GM18526 (cell line): ENCODE measurements around the gene HES7.

Source experiments
- POLR2A ChIP-seq: IDR thresholded peaks from 3 replicates; pipeline ENCODE4 v1.6.1; 2011; ENCODE audit not compliant: insufficient read length; ENCODE audit errors: extremely low read depth

Gene HES7

GRCh38 chr17:8138672-8139371 lies 14.9 kb upstream of the HES7 start:
- TF ChIP-seq POLR2A = no peak

- no peak for TF ChIP-seq POLR2A
These were observed 14.4 kb upstream of the HES7 start for GRCh38 chr17:8138374-8138671.

DNA sequence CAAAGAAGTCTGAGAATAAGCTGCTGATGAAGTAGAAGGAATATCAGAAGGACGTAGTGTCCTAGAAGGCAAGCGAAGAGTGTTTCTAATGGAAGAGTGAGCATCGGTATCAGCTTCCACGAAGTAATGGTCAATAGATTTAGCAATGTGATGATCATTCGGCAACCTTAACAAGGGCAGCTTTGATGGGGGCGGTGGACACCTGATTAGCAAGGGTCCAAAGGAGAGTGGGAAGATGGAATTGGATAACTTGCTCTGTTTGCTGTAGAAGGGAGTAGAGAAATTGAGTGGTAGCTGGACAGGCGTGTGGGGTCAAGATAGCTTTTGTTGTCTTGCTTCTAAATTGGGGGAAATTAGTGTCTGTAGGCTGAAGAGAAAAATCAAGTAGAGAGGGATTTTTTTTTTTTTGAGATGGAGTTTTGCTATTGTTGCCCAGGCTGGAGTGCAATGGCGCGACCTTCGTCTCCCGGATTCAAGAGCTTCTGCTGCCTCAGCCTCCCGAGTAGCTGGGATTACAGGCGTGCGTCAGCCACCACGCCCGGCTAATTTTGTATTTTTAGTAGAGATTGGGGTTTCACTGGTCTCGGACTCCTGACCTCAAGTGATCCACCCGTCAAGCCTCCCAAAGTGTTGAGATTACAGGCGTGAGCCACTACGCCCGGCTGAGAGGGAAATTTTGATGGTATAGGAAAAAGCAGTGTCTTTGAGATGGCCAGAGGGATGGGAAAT lies 13.9 kb upstream of the HES7 start:
- TF ChIP-seq POLR2A = no peak

DNA sequence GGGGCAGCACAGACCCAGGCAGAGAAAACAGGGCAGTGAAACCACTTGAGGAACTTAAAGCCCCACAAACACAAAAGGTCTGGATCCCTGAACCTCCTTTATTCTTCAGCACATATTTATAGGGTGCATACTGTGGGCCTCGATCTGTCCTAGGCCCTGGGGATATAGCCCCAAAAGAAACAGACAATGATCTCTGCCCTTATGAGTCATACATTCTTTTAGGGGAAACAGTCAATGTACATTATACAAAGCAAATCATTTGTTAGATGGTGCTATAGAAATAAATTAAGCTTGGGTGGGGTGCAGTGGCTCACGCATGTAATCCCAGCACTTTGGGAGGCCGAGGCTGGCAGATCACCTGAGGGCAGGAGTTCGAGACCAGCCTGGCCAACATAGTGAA lies 10.0 kb upstream of the HES7 start:
- no peak for TF ChIP-seq POLR2A

DNA sequence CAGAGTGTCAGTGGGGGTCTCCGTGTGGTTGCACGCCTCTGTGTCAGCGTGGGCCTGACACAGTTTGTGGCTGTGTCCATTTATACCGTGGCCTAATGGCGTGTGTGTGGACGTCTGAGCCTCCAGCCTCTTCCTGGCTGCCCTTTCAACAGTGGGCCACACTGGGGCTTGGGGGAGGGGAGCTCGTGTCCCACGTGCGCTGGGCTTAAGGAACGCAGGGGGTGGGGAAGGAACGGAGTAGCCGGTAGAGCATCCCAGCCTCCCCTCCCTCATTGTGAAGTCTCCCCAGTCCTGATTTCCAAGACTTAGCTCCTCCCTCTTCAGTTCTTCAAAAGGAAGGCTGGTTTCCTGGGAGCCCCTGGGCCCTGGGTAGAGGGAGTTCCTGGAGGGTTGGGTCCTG lies 9.5 kb upstream of the HES7 start:
- no peak for TF ChIP-seq POLR2A

GRCh38 chr17:8131844-8132441 lies 8.0 kb upstream of the HES7 start:
- no peak for TF ChIP-seq POLR2A

DNA sequence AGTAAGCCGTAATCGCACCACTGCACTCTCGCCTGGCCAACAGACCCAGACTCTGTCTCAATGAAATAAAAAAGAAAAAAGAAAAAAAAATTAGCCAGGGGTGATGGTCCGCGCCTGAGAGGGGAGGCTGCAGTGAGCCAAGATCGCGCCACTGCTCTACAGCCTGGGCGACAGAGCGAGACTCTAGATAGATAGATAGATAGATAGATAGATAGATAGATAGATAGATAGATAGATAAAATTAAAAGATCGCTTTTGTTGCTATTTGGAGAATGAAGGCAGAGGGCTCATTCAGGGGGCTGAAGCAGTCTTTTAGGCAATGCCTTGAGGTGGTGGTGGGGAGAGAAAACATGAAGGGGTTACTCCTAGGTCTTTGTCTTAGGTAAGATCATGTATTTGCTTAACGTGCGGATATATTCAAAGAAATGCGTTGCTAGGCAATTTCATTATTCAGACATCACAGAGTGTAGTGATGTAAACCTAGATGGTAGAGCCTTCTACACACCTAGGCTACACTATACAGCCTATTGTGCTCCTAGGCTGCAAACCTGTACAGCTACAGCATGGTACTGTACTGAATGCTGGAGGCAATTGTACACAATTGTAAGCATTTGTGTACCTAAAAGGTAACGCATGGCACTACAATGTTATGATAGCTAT lies 4.3 kb upstream of the HES7 start:
- no peak for TF ChIP-seq POLR2A

DNA sequence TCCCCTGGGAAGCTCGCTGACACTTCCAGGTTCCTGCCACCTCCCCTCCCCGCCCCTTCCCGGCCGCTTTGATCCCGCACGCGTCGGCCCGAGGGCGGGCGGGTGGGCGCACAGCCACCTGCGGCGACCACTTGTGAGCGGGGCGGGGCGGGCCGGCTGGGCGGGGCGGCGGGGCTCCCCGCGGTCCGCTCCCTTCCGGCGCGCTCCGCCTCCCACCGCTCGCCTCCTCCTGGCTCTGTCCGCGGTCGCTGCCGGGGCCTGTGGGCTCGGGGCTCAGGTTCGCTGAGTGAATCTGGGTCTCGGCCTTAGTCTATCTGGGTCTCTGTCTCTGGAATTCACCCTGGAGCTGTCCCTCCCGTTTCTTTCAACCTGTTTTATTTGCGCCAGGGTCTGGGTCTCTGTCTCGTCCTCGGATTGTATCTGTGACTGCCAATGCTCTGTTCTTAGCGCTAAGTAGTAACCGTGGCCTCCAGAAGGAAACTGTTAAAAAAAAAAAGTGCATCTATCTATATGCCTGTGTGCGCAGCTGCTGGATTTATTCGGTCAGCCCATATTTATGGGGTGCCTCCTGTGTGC lies 2.7 kb upstream of the HES7 start:
- TF ChIP-seq POLR2A = no peak

DNA sequence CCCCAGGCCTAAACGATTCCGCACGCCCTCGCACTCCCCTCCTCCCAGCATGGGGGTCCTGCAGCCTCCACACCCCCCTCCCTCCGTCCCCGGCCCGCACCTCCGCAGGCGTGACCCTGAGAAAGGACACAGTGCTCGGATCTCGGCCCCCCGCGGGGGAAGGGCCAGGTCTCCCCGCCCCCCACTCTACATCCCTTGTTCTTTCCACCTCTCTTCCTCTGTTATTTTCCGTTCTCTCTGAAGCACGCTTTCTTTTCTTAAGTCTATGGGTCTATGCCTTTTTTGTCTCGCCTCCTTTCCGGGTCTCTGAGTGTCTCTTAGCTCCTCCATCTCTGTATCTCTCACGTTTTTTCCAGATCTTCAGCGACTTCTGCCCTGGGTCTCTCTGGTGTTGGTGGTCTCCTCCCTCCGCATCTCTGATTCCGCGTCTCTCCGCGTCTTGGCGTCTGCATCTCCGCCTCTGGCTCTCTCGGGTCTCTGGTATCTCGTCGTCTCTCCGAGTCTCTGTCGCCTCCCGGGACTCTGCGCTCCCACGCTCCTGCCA lies 2.1 kb upstream of the HES7 start:
- no peak for TF ChIP-seq POLR2A

DNA sequence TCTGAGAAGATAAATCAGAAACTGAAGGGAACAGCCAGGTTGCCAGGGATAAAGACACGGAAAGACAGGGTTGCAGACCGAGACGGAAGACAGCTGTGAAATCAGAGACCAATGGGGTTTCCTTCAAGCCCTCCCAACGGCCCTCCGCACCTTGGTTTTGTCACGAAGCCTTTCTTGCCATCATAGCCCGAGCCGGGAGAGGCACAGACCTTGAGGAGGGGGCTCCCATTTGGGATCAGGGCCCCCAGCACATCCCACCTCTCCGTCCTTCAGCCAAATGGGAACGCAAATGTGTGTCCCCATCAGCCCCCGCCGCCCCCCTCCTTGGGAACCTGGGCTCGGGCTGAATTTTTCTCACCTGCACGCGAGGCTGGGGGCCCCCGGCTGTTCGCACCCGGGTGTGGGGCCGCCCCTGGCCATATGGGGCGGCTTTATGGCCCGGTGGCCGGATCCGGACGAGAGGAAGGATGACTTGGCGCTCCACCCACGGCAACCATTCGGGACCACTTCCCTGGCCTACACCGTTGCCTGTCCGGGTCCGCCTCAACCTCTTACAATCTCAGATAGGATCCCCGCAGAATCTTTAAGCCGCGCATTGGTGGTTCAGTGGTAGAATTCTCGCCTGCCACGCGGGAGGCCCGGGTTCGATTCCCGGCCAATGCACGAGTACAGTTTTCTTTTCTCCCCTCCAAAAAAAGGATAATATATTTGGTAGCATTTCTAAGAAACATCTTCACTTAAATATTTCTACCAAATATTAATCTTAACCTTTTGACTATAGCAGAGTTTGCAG lies 1.4 kb upstream of the HES7 start:
- no peak for TF ChIP-seq POLR2A

- TF ChIP-seq POLR2A = no peak
These were observed 646 bp upstream of the HES7 start for GRCh38 chr17:8124350-8125153.

GRCh38 chr17:8122924-8123694 lies 797 bp downstream of the HES7 start:
- TF ChIP-seq POLR2A = no peak

- no peak for TF ChIP-seq POLR2A
These were observed 1.4 kb downstream of the HES7 start for GRCh38 chr17:8122422-8122923.
